SKM-1 (cell line): ENCODE data around the gene DHCR24.

Experiments
- DNase-seq: peaks from one replicate; lab custom pipeline; 2025; ENCODE audit not compliant: unreplicated experiment; lab: John Stamatoyannopoulos, UW

The DHCR24 gene

DNA sequence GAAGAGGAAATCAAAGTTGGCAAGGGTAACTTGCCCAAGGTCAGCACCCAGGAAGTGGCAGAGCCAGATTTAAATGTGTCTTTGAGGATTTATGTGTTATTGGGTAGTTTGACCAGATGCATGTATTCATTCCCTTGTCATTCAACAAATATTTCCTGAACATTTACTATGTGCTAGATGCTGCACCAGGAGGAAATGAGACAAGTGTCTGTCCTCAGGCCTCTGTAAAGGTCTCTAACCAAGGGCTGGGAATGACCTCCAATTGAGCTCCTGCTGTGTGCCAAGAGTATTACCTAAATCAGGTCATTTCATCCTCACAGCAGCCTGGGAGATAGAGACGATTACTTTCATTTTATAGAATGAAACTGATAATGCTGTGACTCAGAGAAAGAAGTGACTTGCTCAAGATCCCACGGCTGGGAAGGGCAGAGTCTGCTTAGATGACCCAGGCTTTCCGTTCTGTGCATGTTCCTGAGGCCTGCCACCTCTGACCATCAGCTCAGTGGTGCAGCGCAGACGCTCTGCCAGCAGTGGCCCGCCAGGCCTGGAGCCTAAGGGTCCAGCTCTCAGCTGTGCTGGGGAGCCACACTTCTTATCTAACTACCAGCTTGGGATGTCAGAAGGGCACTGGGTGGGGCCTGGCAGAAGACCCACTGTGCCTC is 82.4 kb downstream of the DHCR24 start:
- DNase-seq = no peak

DNA sequence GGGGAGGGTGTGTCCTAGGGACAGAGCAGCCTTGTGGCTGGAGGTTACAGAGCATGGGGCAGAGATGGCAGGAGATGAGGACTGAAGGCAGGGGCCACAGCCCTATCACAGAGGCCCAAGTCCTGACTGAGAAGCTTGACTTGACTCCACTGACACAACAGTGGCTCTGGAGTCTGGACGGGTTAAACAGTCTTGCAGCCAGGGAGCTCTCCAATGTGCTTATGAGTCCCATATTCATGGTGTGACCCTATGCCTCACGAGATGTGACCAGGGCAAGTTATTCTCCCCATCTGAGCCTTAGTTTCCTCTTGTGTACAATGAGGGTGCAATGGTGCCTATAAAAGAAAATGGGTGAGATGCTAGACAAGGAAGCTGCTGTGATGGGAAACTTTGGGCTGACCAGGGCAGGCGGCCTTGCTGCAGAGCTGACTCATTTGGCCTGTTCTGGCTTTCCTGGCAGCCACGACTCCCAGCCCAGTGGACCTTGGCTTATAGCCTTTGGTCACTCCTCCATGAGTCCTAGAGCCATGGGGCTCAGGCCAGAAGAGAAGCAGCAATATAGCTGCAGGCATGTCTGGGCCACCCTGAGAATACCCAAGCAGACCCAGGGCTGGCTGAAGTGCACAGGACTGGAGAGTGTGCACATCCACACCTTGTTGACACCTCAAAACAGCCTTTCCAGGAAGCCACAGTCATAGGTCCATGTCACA is 83.1 kb downstream of the DHCR24 start:
- no peak for DNase-seq

DNA sequence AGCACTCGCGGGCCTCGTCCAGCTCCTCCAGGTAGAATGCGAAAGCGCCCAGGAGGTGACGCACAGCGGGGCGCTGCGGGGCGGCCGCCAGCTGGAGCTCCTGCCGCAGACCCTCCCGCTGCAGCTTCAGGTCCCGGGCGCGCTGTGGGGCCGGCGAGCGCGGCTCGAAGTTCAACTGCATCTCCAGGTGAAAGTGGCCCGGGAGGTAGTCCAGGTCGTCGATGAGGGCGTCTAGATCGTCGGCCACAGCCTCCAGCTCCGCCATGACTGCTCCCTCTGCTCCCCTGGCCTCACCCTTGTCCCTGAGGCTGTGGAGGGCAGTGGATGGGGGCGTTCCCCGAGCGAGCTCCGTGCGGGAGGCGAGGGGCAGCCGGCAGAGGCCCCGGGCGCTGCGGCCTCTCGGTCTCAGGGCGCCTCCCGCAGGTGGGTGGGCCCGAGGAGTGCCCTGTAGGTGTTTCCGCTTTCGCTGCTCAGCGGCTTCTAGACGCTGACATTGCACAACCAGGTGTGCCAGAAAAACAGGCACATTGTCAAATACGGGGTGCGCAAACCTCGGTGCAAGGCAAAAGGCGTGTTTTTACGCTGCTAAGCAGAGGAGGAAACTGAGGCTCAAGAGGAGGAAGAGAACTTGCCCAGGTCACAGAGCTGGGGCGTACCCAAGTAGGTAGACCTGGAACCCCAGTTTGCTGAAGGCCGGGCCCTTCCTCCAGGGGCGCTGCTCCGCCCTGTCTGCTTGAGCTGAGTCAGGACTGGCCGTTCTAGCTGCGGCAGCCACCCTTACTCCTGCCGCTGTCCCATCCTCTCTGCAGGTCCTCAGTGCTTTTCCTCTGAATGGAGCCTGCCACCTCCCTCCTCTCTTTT is 85.9 kb downstream of the DHCR24 start, which contains the start of gene TTC22:
Gene TTC22, minus strand, starts transcription at position 425 of the 861 bp plus-strand sequence. Its CDS starts 160 bp downstream, at position 265.
- peak; percentile 51 for DNase-seq

DNA sequence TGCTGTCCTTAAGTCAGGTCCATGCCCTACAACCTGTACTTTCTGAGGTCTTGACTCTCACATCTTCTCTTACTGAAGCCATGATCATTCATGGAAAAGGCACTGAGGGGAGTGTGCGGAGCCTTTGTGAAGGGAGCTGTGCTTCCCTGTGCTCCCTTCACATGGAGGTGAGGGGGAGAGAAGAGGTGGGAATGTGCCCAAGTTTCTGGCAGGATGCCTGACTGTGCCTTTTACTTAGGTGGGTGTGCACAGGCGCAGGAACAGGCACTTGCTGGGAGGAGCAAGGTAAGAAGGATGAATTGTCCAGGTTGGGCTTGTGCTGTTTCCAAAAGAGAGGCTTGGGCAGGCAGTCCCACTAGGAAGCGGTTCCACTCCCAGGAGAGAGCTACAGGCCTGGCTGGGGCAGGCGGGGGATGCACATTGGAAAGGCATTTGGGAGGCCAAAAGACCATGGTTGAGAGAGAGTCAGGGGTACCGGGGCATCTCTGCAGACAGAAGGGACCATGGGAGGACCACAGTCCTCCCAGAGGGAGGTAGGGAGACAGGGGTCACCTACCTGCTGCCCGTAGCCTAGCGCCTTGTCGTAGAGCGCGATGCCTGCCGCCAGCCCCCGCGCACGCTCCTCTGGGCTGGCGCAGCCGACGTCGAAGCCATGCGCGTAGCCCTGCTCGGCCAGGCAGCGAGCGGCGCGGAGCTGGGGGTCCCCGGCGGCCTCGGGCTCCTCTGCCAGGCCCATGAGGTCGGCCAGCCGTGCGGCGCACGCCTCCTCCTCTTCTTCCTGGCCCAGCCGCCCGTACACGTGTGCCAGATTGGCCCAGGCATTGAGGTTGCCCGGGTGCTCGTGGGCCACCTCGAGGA is 86.7 kb downstream of the DHCR24 start:
- no peak for DNase-seq
